ENCODE measurements around the gene AKT3. TPM values are rescaled to one million over a fixed set of nuclear protein-coding genes. Genes with fewer than 3 reads are reported as not detected.

The AKT3 gene
- total and polyA plus RNA-seq, 4 donors, result 7.1 to 53.1 (median 23.8) TPM

DNA sequence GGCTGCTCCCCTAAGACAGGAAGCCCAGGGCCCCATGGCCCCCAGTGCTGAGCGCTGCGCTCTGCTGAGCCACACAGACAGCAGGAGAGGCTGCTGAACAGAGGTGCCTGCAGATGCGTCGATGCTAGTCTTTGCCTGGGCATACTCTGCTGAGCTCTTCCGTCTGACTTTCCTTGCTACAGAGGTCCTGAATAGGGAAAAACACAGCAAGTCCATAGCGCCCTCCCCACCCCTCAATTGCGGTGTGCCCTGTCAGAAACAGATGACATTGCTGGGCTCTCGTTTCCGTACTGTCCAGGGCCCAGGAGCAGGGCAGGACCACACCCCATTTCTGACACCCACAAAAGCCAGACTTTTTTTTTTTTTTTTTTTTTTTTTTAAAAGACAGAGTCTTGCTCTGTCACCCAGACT lies 341.7 kb downstream of the AKT3 start:
- WGBS, 2 donors, result 51 to 75% methylated on average over 9 of the region's 9 CpGs
- no peaks in the 10 kb centered on the region for H3K27me3 ChIP-seq (ENCODE audit: control insufficient read depth in 3 of 3, insufficient read depth in 3 of 3, low read length in 2 of 3)
- TF ChIP-seq, protein P1, sequence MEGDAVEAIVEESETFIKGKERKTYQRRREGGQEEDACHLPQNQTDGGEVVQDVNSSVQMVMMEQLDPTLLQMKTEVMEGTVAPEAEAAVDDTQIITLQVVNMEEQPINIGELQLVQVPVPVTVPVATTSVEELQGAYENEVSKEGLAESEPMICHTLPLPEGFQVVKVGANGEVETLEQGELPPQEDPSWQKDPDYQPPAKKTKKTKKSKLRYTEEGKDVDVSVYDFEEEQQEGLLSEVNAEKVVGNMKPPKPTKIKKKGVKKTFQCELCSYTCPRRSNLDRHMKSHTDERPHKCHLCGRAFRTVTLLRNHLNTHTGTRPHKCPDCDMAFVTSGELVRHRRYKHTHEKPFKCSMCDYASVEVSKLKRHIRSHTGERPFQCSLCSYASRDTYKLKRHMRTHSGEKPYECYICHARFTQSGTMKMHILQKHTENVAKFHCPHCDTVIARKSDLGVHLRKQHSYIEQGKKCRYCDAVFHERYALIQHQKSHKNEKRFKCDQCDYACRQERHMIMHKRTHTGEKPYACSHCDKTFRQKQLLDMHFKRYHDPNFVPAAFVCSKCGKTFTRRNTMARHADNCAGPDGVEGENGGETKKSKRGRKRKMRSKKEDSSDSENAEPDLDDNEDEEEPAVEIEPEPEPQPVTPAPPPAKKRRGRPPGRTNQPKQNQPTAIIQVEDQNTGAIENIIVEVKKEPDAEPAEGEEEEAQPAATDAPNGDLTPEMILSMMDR (IDR thresholded peaks at IDR 0.05; ENCODE audit: control extremely low read depth, extremely low read depth), result no peak
- peaks cover 2 to 11% (median 9%) of the 10 kb centered on the region in 4 donors for H3K36me3 ChIP-seq (ENCODE audit: control insufficient read depth in 4 of 4, insufficient read depth in 4 of 4, low read length in 4 of 4)
- ATAC-seq (ENCODE audit: insufficient read depth, low FRiP score) (no peak), DNase-seq (no peak)
- no peak overlapping the region for H3K9ac ChIP-seq (ENCODE audit: insufficient read depth in 1 of 2, low read length in 2 of 2)
- no peak overlapping the region for H3K4me3 ChIP-seq
- H3K9me3 ChIP-seq (ENCODE audit: control insufficient read depth in 4 of 4, insufficient read depth in 3 of 4, low read length in 3 of 4), result no peaks in the 10 kb centered on the region
- H3K4me1 ChIP-seq (ENCODE audit: control insufficient read depth in 5 of 5, insufficient read depth in 5 of 5, low read length in 5 of 5), result no peaks in the 10 kb centered on the region
- H3K27ac ChIP-seq (ENCODE audit: low read depth in 1 of 2, low read length in 1 of 2), result no peak overlapping the region

DNA sequence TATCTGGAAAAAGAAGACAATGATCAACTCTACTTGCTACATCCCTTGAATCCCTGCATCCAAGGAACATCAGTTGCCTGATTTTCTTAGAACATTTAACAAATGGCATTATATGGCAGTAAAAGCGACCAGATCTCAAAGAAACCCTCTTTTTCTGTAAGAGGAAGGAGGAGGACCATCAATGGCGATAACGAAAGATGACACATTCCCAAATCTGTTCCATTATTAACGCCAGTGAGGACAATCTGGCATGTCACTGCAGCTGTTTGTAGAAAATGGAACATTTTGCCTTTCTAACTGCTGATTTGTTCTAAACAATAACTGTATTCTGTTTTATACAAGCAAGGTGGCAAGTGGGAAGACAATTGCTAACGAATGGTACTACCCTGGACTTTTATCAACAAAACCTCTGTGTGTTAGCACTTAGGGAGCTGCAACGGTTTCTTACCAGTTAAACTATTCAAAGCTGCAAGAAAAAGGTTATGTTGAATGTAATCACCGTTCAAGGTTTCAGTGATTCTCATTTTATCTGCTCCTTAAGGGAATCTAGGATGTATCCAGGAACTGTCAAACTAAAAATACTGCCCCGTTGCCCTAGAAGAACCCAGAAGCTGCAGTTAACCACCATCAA lies 342.3 kb downstream of the AKT3 start:
- H3K4me1 ChIP-seq (ENCODE audit: control insufficient read depth in 5 of 5, insufficient read depth in 5 of 5, low read length in 5 of 5), result no peaks in the 10 kb centered on the region
- no peaks in the 10 kb centered on the region for H3K27me3 ChIP-seq (ENCODE audit: control insufficient read depth in 3 of 3, insufficient read depth in 3 of 3, low read length in 2 of 3)
- no peak overlapping the region for H3K9ac ChIP-seq (ENCODE audit: insufficient read depth in 1 of 2, low read length in 2 of 2)
- H3K27ac ChIP-seq (ENCODE audit: low read depth in 1 of 2, low read length in 1 of 2), result no peak overlapping the region
- 70 to 81% methylated on average over 8 of the region's 8 CpGs for WGBS, 2 donors
- ATAC-seq (ENCODE audit: insufficient read depth, low FRiP score), result no peak
- no peak for DNase-seq
- H3K9me3 ChIP-seq (ENCODE audit: control insufficient read depth in 4 of 4, insufficient read depth in 3 of 4, low read length in 3 of 4), result no peaks in the 10 kb centered on the region
- peaks cover 2 to 11% (median 9%) of the 10 kb centered on the region in 4 donors for H3K36me3 ChIP-seq (ENCODE audit: control insufficient read depth in 4 of 4, insufficient read depth in 4 of 4, low read length in 4 of 4)
- TF ChIP-seq, protein P1 (IDR thresholded peaks at IDR 0.05; ENCODE audit: control extremely low read depth, extremely low read depth), result no peak
- H3K4me3 ChIP-seq, result no peak overlapping the region

DNA sequence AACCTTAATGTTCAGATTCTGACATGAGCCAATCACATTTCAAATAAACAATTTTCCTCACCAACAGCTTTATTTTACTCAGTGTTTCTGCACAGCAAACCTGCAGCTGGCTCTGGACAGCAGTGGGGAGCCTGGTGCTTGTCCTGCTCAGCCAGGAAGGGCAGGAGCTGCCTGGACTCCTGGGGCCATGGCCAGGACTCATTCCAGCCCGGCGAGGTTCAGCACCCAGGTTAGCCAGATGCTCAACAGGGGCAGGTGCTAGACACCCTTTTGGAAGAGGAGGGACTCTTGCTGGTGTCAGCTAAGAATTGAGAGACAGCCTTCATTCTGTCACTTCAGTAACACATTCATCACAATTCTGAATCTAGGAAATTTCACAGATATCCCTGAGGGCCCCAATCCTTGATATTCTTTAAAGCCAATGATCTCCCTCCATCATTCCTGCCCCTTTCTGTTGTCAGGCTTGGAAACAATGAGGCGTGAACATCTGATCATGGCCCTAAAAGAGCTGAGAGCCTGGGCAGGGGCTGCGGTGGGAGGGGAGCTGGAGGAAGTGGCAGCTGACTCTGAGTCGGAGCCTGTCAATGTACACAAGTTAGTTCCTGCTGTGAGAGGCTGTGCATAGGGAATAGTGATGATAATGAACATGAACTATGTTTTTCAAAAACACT lies 342.9 kb downstream of the AKT3 start:
- no peaks in the 10 kb centered on the region for H3K27me3 ChIP-seq (ENCODE audit: control insufficient read depth in 3 of 3, insufficient read depth in 3 of 3, low read length in 2 of 3)
- DNase-seq, result no peak
- H3K36me3 ChIP-seq (ENCODE audit: control insufficient read depth in 4 of 4, insufficient read depth in 4 of 4, low read length in 4 of 4), result peaks cover 2 to 11% (median 9%) of the 10 kb centered on the region in 4 donors

More for the DNA sequence above, 342.9 kb downstream of the AKT3 start:
- TF ChIP-seq, protein P1 (IDR thresholded peaks at IDR 0.05; ENCODE audit: control extremely low read depth, extremely low read depth), result no peak
- ATAC-seq (ENCODE audit: insufficient read depth, low FRiP score), result no peak
- H3K4me3 ChIP-seq, result no peak overlapping the region
- no peaks in the 10 kb centered on the region for H3K9me3 ChIP-seq (ENCODE audit: control insufficient read depth in 4 of 4, insufficient read depth in 3 of 4, low read length in 3 of 4)
- H3K27ac ChIP-seq (ENCODE audit: low read depth in 1 of 2, low read length in 1 of 2), result no peak overlapping the region
- no peaks in the 10 kb centered on the region for H3K4me1 ChIP-seq (ENCODE audit: control insufficient read depth in 5 of 5, insufficient read depth in 5 of 5, low read length in 5 of 5)
- H3K9ac ChIP-seq (ENCODE audit: insufficient read depth in 1 of 2, low read length in 2 of 2), result no peak overlapping the region
- 56 to 71% methylated on average over 5 of the region's 5 CpGs for WGBS, 2 donors
